Tibial nerve (tissue), 3 donors: ENCODE measurements around the gene SVIL.

Source experiments
- POLR2A ChIP-seq, 2 donors: fragments of 450-650 bp; IDR thresholded peaks; one replicate each; pipeline ENCODE4 v1.6.1; 2017; ENCODE audit warnings: antibody characterized with exemption in 2 of 2, mild to moderate bottlenecking in 2 of 2, moderate library complexity in 2 of 2
- TF ChIP-seq, protein P1 (sequence below), 5 experiments: fragments of 200-600 bp in 3 of 5; fragments of 450-650 bp in 2 of 5; sonication (generic) in 3 of 5; IDR thresholded peaks; one replicate each; pipeline ENCODE4 v1.5.1; 2016 to 2019; ENCODE audit warnings: antibody characterized with exemption in 5 of 5, mild to moderate bottlenecking in 3 of 5, moderate library complexity in 2 of 5

GRCh38 chr10:29465384-29465783 lies 169.4 kb downstream of the SVIL start:
- no peak for TF ChIP-seq POLR2A (IDR thresholded peaks at IDR 0.05)
- TF ChIP-seq, protein P1, sequence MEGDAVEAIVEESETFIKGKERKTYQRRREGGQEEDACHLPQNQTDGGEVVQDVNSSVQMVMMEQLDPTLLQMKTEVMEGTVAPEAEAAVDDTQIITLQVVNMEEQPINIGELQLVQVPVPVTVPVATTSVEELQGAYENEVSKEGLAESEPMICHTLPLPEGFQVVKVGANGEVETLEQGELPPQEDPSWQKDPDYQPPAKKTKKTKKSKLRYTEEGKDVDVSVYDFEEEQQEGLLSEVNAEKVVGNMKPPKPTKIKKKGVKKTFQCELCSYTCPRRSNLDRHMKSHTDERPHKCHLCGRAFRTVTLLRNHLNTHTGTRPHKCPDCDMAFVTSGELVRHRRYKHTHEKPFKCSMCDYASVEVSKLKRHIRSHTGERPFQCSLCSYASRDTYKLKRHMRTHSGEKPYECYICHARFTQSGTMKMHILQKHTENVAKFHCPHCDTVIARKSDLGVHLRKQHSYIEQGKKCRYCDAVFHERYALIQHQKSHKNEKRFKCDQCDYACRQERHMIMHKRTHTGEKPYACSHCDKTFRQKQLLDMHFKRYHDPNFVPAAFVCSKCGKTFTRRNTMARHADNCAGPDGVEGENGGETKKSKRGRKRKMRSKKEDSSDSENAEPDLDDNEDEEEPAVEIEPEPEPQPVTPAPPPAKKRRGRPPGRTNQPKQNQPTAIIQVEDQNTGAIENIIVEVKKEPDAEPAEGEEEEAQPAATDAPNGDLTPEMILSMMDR (IDR thresholded peaks at IDR 0.05) = no peak
